Measurements from ENCODE around the gene YJU2.

The YJU2 gene

DNA sequence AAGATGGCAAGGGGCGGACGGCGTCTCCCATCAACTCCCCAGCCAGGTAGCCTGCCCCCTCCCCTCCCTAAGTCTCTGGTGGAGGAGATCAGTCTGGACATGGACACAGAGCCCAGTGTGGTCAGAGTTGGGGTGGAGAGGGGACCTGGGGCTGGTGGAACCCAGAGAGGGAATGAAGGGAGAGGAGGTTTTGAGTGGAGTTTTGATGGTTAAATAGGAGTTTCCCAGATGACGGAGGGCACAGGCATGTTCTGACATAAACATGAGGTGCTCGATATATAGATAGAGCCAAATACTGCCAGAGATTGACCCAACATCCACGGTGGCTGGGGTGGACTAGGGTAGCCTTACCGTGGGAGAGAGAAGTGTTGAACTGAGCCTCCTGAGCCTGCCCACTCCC lies 71.6 kb downstream of the YJU2 start:
- 97% methylated on average over 5 of the region's 7 CpGs for WGBS (ENCODE audit: insufficient coverage)
- H3K9me3 ChIP-seq (ENCODE audit: control extremely low read depth in 1 of 5, control insufficient read depth in 4 of 5, insufficient read depth in 2 of 5, low read depth in 1 of 5, low read length in 4 of 5), result peaks cover 0 to 6% (median 0%) of the 10 kb centered on the region in 5 experiments
- H3K27me3 ChIP-seq (replicated peaks in 2 of 5; ENCODE audit: control insufficient read depth in 4 of 5, insufficient read depth in 5 of 5, low read length in 4 of 5), result no peaks in the 10 kb centered on the region
- H3K4me3 ChIP-seq (ENCODE audit: control insufficient read depth in 1 of 7, extremely low read depth in 1 of 7, insufficient read depth in 4 of 7, low read depth in 2 of 7, low read length in 6 of 7), result no peak overlapping the region
- ChIA-PET CTCF (interaction anchor here (2.2 to 4.6 kb wide), 2 partner anchors 12 to 34 kb away, joined by 13 to 18 read pairs; no protein-coding TSS in a partner anchor), POLR2A (interaction anchor here (0.5 kb wide), 1 partner anchor 10 kb away, joined by 3 read pairs; no protein-coding TSS in a partner anchor)
- H3K4me1 ChIP-seq (ENCODE audit: control extremely low read depth in 1 of 4, control insufficient read depth in 4 of 4, insufficient read depth in 4 of 4, low read length in 3 of 4), result peaks cover 0 to 6% (median 1%) of the 10 kb centered on the region in 4 experiments
- H3K27ac ChIP-seq (ENCODE audit: insufficient read depth in 1 of 2, low read depth in 1 of 2, low read length in 2 of 2, poor library complexity in 1 of 2, severe bottlenecking in 2 of 2), result no peak overlapping the region
- no peak for DNase-seq
- no peaks in the 10 kb centered on the region for H3K36me3 ChIP-seq (ENCODE audit: control insufficient read depth in 4 of 4, insufficient read depth in 4 of 4, low read length in 3 of 4)

Data from common myeloid progenitor, CD34-positive (primary cell).